Tibial nerve (tissue), 4 donors: ENCODE results near the gene PSMC3. TPM values are rescaled to one million over a fixed set of nuclear protein-coding genes. Genes with fewer than 3 reads are reported as not detected.

Source experiments
- DNase-seq, 2 donors: peaks; one replicate each; pipeline ENCODE4 v3.0.0-alpha.2; 2019; ENCODE audit warnings: low spot score in 2 of 2
- H3K27ac ChIP-seq, 4 donors: fragments of 200-600 bp; sonication (generic) in 3 of 4; one replicate each; pipeline ENCODE4 v1.5.1; 2017 to 2019; ENCODE audit warnings: mild to moderate bottlenecking in 1 of 4
- H3K27me3 ChIP-seq, 2 donors: fragments of 200-600 bp; sonication (generic) in 1 of 2; one replicate each; pipeline versions ENCODE4 v1.5.1 to v1.6.0; 2017 to 2019
- H3K36me3 ChIP-seq, 3 donors: fragments of 200-600 bp; sonication (generic); one replicate each; pipeline ENCODE4 v1.5.1; 2018 to 2019
- H3K4me1 ChIP-seq, 4 donors: fragments of 200-600 bp; sonication (generic) in 3 of 4; one replicate each; pipeline ENCODE4 v1.5.1; 2017 to 2019
- H3K4me3 ChIP-seq, 4 donors: fragments of 200-600 bp; sonication (generic) in 3 of 4; one replicate each; pipeline ENCODE4 v1.5.1; 2017 to 2019; ENCODE audit warnings: mild to moderate bottlenecking in 1 of 4, moderate library complexity in 1 of 4
- H3K9me3 ChIP-seq, 4 donors: fragments of 200-600 bp; sonication (generic) in 3 of 4; one replicate each; pipeline ENCODE4 v1.5.1; 2017 to 2019
- CTCF ChIP-seq, 5 experiments: fragments of 200-600 bp in 3 of 5; fragments of 450-650 bp in 2 of 5; sonication (generic) in 3 of 5; IDR thresholded peaks; one replicate each; pipeline ENCODE4 v1.5.1; 2016 to 2019; ENCODE audit warnings: antibody characterized with exemption in 5 of 5, mild to moderate bottlenecking in 3 of 5, moderate library complexity in 2 of 5
- EP300 ChIP-seq, 2 donors: sonication (generic); formaldehyde crosslinking; IDR thresholded peaks; one replicate each; pipeline ENCODE4 v1.6.1; 2017; ENCODE audit warnings: antibody characterized with exemption in 2 of 2, mild to moderate bottlenecking in 1 of 2
- POLR2A ChIP-seq, 2 donors: fragments of 450-650 bp; IDR thresholded peaks; one replicate each; pipeline ENCODE4 v1.6.1; 2017; ENCODE audit warnings: antibody characterized with exemption in 2 of 2, mild to moderate bottlenecking in 2 of 2, moderate library complexity in 2 of 2
- WGBS, 2 donors: methylation state at CpG; one replicate each; pipeline ENCODE4 v1.1.5; 2018; 5-methylcytosine and 5-hydroxymethylcytosine counted together
- total RNA-seq, 4 donors: library from RNA; depleted of rRNA; stranded (reverse); fragments of >200 nt; gene quantifications; one replicate each; pipeline ENCODE4 v1.1.0, GENCODE V29; 2016

The PSMC3 gene
- total RNA-seq, result 100 to 1,000 TPM; 103 to 147 (median 128) TPM

- peak; percentile 98 to 99 for DNase-seq
- Histone ChIP-seq H3K36me3 (peaks cover 6 to 40% (median 13%) of the 10 kb centered on the region in 3 donors), H3K9me3 (no peaks in the 10 kb centered on the region), H3K4me3 (peak within 1 kb of the TSS; percentile 58 to 84 (median 65)), H3K4me1 (peaks cover 4 to 21% (median 13%) of the 10 kb centered on the region in 4 donors), H3K27ac (peak within 1 kb of the TSS; percentile 83 to 93 (median 88)), H3K27me3 (no peaks in the 10 kb centered on the region)
- WGBS, 2 donors, result 1% methylated on average over 61 to 62 of the region's 62 CpGs
- peak in 1 of 2 donors; percentile 61 for TF ChIP-seq POLR2A (IDR thresholded peaks at IDR 0.05)
- peak; percentile 66 to 80 for TF ChIP-seq EP300 (IDR thresholded peaks at IDR 0.05)
- TF ChIP-seq CTCF (IDR thresholded peaks at IDR 0.05), result peak in 1 of 5 experiments; percentile 12
Measured at GRCh38 chr11:47426062-47426956, at the start of gene PSMC3. Gene PSMC3, minus strand, starts transcription at chr11:47426439. Its CDS starts 160 bp downstream, at chr11:47426279.

GRCh38 chr11:47470671-47471070, 44.4 kb upstream of the PSMC3 start:
- WGBS, 2 donors, result 80 to 81% methylated on average over 4 of the region's 4 CpGs

GRCh38 chr11:47469361-47470179, 43.3 kb upstream of the PSMC3 start:
- Histone ChIP-seq H3K9me3 (no peaks in the 10 kb centered on the region), H3K27ac (peak overlapping the region in 3 of 4 donors; percentile 40 to 94 (median 83)), H3K4me3 (no peak overlapping the region), H3K4me1 (peaks cover 0 to 57% (median 33%) of the 10 kb centered on the region in 4 donors), H3K36me3 (peaks cover 0 to 56% (median 17%) of the 10 kb centered on the region in 3 donors), H3K27me3 (no peaks in the 10 kb centered on the region)
- WGBS, 2 donors, result 76 to 80% methylated on average over 7 of the region's 7 CpGs
- no peak for DNase-seq
- no peak for TF ChIP-seq POLR2A (IDR thresholded peaks at IDR 0.05)
- no peak for TF ChIP-seq EP300 (IDR thresholded peaks at IDR 0.05)
- TF ChIP-seq CTCF (IDR thresholded peaks at IDR 0.05), result no peak

More at GRCh38 chr11:47470671-47471070, 44.4 kb upstream of the PSMC3 start:
- no peak for TF ChIP-seq CTCF (IDR thresholded peaks at IDR 0.05)
- TF ChIP-seq POLR2A (IDR thresholded peaks at IDR 0.05), result no peak
- TF ChIP-seq EP300 (IDR thresholded peaks at IDR 0.05), result no peak
- Histone ChIP-seq H3K4me1 (peaks cover 0 to 46% (median 27%) of the 10 kb centered on the region in 4 donors), H3K27me3 (no peaks in the 10 kb centered on the region), H3K36me3 (peaks cover 0 to 67% (median 23%) of the 10 kb centered on the region in 3 donors), H3K4me3 (no peak overlapping the region), H3K27ac (peak overlapping the region in 1 of 4 donors; percentile 83), H3K9me3 (no peaks in the 10 kb centered on the region)
- no peak for DNase-seq

- Histone ChIP-seq H3K36me3 (peaks cover 0 to 47% (median 17%) of the 10 kb centered on the region in 3 donors), H3K27ac (peak overlapping the region in 3 of 4 donors; percentile 56 to 94 (median 83)), H3K4me1 (peaks cover 0 to 63% (median 33%) of the 10 kb centered on the region in 4 donors), H3K27me3 (no peaks in the 10 kb centered on the region), H3K4me3 (no peak overlapping the region), H3K9me3 (no peaks in the 10 kb centered on the region)
- WGBS, 2 donors, result 40 to 42% methylated on average over 8 of the region's 8 CpGs
- DNase-seq, result peak in 1 of 2 donors; percentile 33
- TF ChIP-seq EP300 (IDR thresholded peaks at IDR 0.05), result peak in 1 of 2 donors; percentile 35
- no peak for TF ChIP-seq CTCF (IDR thresholded peaks at IDR 0.05)
Measured at GRCh38 chr11:47468598-47469214, 42.5 kb upstream of the PSMC3 start.
